Measurements from ENCODE around the gene FAM13B.

DNA sequence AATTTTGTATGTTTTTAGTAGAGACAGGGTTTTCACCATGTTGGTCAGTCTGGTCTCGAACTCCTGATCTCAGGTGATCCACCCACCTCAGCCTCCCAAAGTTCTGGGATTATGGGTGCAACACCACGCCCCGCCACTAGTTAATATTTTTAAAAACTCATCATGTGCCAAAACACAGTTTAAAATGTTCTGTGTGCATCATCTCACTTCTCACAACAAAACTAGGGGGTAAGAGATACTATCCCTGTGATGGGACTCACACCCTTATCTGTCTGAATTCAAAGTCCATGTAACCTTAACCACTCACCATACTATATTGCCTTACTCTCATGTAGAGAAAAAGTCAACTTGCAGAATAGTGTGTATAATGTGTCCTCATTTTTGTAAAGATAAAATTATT, 141.0 kb downstream of the FAM13B start:
- TF ChIP-seq MXI1 (IDR thresholded peaks at IDR 0.05; ENCODE audit: low read depth, low read length) (no peak), EZH2phosphoT487 (IDR thresholded peaks at IDR 0.05; ENCODE audit: borderline replicate concordance, low read depth) (no peak), POLR2AphosphoS5 (IDR thresholded peaks at IDR 0.05; ENCODE audit: low read depth, low read length) (no peak), CTCF (IDR thresholded peaks at IDR 0.05) (peak; percentile 40)
- TF ChIP-seq, protein P1, sequence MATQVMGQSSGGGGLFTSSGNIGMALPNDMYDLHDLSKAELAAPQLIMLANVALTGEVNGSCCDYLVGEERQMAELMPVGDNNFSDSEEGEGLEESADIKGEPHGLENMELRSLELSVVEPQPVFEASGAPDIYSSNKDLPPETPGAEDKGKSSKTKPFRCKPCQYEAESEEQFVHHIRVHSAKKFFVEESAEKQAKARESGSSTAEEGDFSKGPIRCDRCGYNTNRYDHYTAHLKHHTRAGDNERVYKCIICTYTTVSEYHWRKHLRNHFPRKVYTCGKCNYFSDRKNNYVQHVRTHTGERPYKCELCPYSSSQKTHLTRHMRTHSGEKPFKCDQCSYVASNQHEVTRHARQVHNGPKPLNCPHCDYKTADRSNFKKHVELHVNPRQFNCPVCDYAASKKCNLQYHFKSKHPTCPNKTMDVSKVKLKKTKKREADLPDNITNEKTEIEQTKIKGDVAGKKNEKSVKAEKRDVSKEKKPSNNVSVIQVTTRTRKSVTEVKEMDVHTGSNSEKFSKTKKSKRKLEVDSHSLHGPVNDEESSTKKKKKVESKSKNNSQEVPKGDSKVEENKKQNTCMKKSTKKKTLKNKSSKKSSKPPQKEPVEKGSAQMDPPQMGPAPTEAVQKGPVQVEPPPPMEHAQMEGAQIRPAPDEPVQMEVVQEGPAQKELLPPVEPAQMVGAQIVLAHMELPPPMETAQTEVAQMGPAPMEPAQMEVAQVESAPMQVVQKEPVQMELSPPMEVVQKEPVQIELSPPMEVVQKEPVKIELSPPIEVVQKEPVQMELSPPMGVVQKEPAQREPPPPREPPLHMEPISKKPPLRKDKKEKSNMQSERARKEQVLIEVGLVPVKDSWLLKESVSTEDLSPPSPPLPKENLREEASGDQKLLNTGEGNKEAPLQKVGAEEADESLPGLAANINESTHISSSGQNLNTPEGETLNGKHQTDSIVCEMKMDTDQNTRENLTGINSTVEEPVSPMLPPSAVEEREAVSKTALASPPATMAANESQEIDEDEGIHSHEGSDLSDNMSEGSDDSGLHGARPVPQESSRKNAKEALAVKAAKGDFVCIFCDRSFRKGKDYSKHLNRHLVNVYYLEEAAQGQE (IDR thresholded peaks at IDR 0.05; ENCODE audit: low read depth, low read length) = no peak

Measured in SK-N-SH (cell line).